GM10847 (cell line): ENCODE measurements around the gene HGD.
A peak's percentile ranks its signal among the peaks of the same experiment; 100 is the strongest.

Experiments
- POLR2A ChIP-seq: IDR thresholded peaks from 2 replicates; pipeline ENCODE4 v1.6.1; 2011; ENCODE audit not compliant: insufficient read length; ENCODE audit errors: extremely low read depth

HGD gene

GRCh38 chr3:120615847-120616609 is 66.0 kb downstream of the HGD start:
- TF ChIP-seq POLR2A: no peak

GRCh38 chr3:120614765-120615164 is 67.3 kb downstream of the HGD start:
- TF ChIP-seq POLR2A: no peak

GRCh38 chr3:120608506-120608905 is 73.5 kb downstream of the HGD start:
- TF ChIP-seq POLR2A: no peak

DNA sequence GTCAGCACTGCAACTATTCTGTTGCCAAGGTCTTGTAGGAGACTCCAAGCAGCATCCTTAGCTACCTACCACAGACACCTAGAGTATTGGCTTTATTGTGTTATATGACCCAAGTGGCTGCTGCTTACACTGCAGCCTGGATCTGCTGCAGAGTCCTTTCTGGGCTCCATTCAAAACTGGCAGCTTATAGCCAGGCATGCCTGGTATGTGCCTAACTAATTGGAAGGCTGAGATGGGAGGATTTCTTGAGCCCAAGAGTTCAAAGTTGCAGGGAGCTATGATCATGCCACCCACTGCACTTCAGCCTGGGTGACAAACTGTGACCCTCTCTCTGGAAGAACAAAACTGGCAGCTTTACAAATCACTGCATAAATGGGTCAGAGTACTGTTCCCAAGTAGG is 77.3 kb downstream of the HGD start:
- TF ChIP-seq POLR2A: no peak

- no peak for TF ChIP-seq POLR2A
Measured at GRCh38 chr3:120604382-120604781, 77.7 kb downstream of the HGD start.

- TF ChIP-seq POLR2A: no peak
Measured at GRCh38 chr3:120602682-120603081, 79.4 kb downstream of the HGD start.

DNA sequence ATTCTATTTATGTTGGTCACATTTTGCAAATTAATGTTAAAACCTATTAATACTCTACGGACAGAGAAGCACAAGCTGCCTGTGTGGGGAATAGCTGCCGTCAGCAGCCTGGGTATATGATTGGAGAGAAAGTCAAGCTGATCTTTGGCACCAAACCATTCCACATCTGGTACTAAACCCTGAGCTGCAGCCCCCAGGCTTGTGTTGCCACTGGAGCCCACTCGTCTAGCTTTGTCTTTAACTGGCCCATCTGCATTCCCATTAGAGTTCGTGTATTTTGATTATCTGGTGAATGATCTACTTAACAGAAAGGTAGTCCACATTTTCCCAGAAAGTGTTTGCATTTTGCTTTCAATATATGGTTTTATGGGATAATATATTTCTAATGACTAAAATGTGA is 80.5 kb downstream of the HGD start:
- TF ChIP-seq POLR2A: no peak

DNA sequence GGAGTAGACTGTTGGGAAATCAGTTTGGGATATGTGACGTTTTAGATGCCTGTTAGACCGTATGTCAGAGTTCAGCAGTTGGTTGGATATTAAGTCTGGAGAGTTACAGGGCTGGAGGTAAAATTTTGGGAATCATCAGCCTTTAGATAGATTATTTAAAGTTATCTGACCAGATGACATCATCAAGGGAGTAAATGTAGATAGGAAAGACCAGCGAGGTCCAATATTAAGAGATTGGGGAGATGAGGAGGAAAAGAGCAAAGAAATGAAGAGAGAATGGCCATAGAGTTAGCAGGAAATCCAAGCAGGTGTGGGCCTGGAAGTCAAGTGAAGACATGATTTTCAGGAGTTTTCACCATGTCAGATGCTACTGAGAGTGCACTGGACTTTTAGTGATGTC is 82.8 kb downstream of the HGD start:
- no peak for TF ChIP-seq POLR2A

- TF ChIP-seq POLR2A: no peak
Measured at GRCh38 chr3:120597445-120598049, 84.5 kb downstream of the HGD start.

GRCh38 chr3:120596853-120597223 is 85.2 kb downstream of the HGD start:
- no peak for TF ChIP-seq POLR2A

- TF ChIP-seq POLR2A: peak; percentile 71
Measured at GRCh38 chr3:120596116-120596852, 85.8 kb downstream of the HGD start, which contains the start of gene NDUFB4. NDUFB4 (plus strand) TSS chr3:120596336; CDS start chr3:120596360, 24 bp downstream.

GRCh38 chr3:120595788-120596115 is 86.3 kb downstream of the HGD start:
- no peak for TF ChIP-seq POLR2A

DNA sequence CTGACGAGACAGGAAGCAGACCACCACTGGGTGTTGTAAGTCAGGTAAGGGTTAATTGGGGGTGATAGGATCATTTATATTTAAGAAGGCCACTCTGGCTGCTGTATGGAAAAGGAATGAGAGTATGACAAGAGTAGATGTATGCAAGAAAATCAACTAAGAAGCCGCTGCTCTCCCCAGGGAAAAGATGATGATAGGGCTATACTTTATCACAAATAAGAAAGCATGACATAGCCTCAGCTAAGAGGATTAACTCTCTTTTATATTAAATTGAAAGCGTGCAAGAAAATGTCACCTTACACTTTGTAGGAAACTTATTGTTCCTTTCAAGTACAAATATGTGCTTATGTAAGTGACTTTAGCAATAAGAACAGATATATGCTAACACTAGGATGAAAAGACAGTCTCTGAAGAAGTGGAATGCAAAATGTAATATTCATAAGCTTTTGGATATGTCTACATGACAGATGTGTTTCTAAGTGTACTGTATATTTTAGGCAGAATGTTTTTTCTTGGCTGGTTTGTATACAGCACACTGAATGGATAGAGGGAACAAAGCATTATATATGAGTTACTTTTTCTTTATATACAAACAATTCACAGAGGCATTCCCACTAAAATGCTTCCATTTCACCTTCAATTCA is 94.6 kb downstream of the HGD start:
- no peak for TF ChIP-seq POLR2A
